HCT116 (cell line): ENCODE results near the gene KIRREL1.

Source experiments
- EGR1 ChIP-seq: IDR thresholded peaks from 2 replicates; pipeline ENCODE4 v1.6.1; 2012; ENCODE audit warnings: low read depth
- MAX ChIP-seq: IDR thresholded peaks from 2 replicates; pipeline ENCODE4 v1.6.1; 2012
- POLR2A ChIP-seq: IDR thresholded peaks from 2 replicates; pipeline ENCODE4 v1.7.0; 2011; ENCODE audit warnings: borderline replicate concordance; ENCODE audit not compliant: insufficient read depth, insufficient read length; ENCODE audit errors: extremely low read depth
- POLR2AphosphoS5 ChIP-seq: IDR thresholded peaks from 2 replicates; pipeline ENCODE4 v1.6.1; 2011; ENCODE audit warnings: mild to moderate bottlenecking, low read depth, low read length, moderate library complexity
- SRF ChIP-seq: IDR thresholded peaks from 2 replicates; pipeline ENCODE4 v1.6.1; 2012; ENCODE audit warnings: low read depth
- TF ChIP-seq, protein P1 (sequence below), 3 experiments: fragments of 200-600 bp in 1 of 3; sonication (generic) in 1 of 3; IDR thresholded peaks in 2 of 3; conservative IDR thresholded peaks in 1 of 3; 2 replicates each; pipeline ENCODE4 v1.5.1; 2012 to 2017; ENCODE audit warnings: low read depth in 2 of 3, low read length in 2 of 3, antibody characterized with exemption in 1 of 3, borderline replicate concordance in 1 of 3, control low read depth in 1 of 3, mild to moderate bottlenecking in 1 of 3, mixed read lengths in 1 of 3, mixed run types in 1 of 3, moderate library complexity in 1 of 3; ENCODE audit not compliant: insufficient read depth in 1 of 3
- TF ChIP-seq, protein P2 (sequence below): IDR thresholded peaks from 2 replicates; pipeline ENCODE4 v1.6.1; 2012; ENCODE audit warnings: low read depth
- TF ChIP-seq, protein P3 (sequence below): IDR thresholded peaks from 2 replicates; pipeline ENCODE4 v1.6.1; 2012

GRCh38 chr1:158098256-158098655 is 104.8 kb downstream of the KIRREL1 start:
- TF ChIP-seq POLR2AphosphoS5 (no peak), POLR2A (no peak), MAX (no peak), SRF (no peak), EGR1 (no peak)
- TF ChIP-seq, protein P1, sequence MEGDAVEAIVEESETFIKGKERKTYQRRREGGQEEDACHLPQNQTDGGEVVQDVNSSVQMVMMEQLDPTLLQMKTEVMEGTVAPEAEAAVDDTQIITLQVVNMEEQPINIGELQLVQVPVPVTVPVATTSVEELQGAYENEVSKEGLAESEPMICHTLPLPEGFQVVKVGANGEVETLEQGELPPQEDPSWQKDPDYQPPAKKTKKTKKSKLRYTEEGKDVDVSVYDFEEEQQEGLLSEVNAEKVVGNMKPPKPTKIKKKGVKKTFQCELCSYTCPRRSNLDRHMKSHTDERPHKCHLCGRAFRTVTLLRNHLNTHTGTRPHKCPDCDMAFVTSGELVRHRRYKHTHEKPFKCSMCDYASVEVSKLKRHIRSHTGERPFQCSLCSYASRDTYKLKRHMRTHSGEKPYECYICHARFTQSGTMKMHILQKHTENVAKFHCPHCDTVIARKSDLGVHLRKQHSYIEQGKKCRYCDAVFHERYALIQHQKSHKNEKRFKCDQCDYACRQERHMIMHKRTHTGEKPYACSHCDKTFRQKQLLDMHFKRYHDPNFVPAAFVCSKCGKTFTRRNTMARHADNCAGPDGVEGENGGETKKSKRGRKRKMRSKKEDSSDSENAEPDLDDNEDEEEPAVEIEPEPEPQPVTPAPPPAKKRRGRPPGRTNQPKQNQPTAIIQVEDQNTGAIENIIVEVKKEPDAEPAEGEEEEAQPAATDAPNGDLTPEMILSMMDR (IDR thresholded peaks at IDR 0.05 in 2 of 3, conservative IDR thresholded peaks at IDR 0.05 in 1 of 3; ENCODE audit: borderline replicate concordance in 1 of 3, insufficient read depth in 1 of 3, low read depth in 2 of 3, low read length in 2 of 3), result no peak
- TF ChIP-seq, protein P2, sequence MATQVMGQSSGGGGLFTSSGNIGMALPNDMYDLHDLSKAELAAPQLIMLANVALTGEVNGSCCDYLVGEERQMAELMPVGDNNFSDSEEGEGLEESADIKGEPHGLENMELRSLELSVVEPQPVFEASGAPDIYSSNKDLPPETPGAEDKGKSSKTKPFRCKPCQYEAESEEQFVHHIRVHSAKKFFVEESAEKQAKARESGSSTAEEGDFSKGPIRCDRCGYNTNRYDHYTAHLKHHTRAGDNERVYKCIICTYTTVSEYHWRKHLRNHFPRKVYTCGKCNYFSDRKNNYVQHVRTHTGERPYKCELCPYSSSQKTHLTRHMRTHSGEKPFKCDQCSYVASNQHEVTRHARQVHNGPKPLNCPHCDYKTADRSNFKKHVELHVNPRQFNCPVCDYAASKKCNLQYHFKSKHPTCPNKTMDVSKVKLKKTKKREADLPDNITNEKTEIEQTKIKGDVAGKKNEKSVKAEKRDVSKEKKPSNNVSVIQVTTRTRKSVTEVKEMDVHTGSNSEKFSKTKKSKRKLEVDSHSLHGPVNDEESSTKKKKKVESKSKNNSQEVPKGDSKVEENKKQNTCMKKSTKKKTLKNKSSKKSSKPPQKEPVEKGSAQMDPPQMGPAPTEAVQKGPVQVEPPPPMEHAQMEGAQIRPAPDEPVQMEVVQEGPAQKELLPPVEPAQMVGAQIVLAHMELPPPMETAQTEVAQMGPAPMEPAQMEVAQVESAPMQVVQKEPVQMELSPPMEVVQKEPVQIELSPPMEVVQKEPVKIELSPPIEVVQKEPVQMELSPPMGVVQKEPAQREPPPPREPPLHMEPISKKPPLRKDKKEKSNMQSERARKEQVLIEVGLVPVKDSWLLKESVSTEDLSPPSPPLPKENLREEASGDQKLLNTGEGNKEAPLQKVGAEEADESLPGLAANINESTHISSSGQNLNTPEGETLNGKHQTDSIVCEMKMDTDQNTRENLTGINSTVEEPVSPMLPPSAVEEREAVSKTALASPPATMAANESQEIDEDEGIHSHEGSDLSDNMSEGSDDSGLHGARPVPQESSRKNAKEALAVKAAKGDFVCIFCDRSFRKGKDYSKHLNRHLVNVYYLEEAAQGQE, result no peak
- TF ChIP-seq, protein P3, sequence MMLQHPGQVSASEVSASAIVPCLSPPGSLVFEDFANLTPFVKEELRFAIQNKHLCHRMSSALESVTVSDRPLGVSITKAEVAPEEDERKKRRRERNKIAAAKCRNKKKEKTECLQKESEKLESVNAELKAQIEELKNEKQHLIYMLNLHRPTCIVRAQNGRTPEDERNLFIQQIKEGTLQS, result no peak
